GM23338 (cell line): ENCODE data around the gene P3R3URF. TPM values are rescaled to one million over a fixed set of nuclear protein-coding genes. Genes with fewer than 3 reads are reported as not detected.

Experiments
- ATAC-seq: fragments of 200-7000 bp; cut with Tn5 transposase; 3 replicates; pipeline ENCODE4 v1.9.1; 2020
- DNase-seq: peaks from one replicate; pipeline ENCODE4 v3.0.0-alpha.2; 2015; ENCODE audit warnings: low spot score
- H2AFZ ChIP-seq: fragments of 200-600 bp; sonication (generic); 2 replicates; pipeline ENCODE4 v1.8.0; 2016; ENCODE audit warnings: antibody characterized with exemption, mild to moderate bottlenecking, moderate library complexity
- H3F3A ChIP-seq: fragments of 200-600 bp; sonication (generic); replicated peaks from 2 replicates; pipeline ENCODE4 v1.8.0; 2017; ENCODE audit warnings: antibody characterized with exemption, mixed run types, low read depth
- H3K27ac ChIP-seq: fragments of 200-600 bp; sonication (generic); 2 replicates; pipeline ENCODE4 v1.6.1; 2016; ENCODE audit warnings: low read depth
- H3K27me3 ChIP-seq: fragments of 200-600 bp; sonication (generic); 2 replicates; pipeline ENCODE4 v1.8.0; 2016; ENCODE audit warnings: mild to moderate bottlenecking, mixed run types, moderate library complexity; ENCODE audit not compliant: insufficient read depth
- H3K36me3 ChIP-seq: fragments of 200-600 bp; sonication (generic); 2 replicates; pipeline ENCODE4 v1.8.0; 2016; ENCODE audit warnings: mild to moderate bottlenecking; ENCODE audit not compliant: insufficient read depth
- H3K4me1 ChIP-seq: fragments of 200-600 bp; sonication (generic); 2 replicates; pipeline ENCODE4 v1.8.0; 2016; ENCODE audit warnings: mild to moderate bottlenecking, moderate library complexity; ENCODE audit not compliant: insufficient read depth
- H3K4me2 ChIP-seq: fragments of 200-600 bp; sonication (generic); 2 replicates; pipeline ENCODE4 v1.7.1; 2017; ENCODE audit warnings: mixed run types
- H3K4me3 ChIP-seq: fragments of 200-600 bp; sonication (generic); 2 replicates; pipeline ENCODE4 v1.6.1; 2016; ENCODE audit warnings: mixed run types
- H3K79me2 ChIP-seq: fragments of 200-600 bp; sonication (generic); replicated peaks from 2 replicates; pipeline ENCODE4 v1.8.0; 2017; ENCODE audit warnings: mild to moderate bottlenecking; ENCODE audit not compliant: insufficient read depth
- H3K9me2 ChIP-seq: fragments of 200-600 bp; sonication (generic); 2 replicates; pipeline ENCODE4 v1.8.0; 2017; ENCODE audit not compliant: insufficient read depth
- H4K20me1 ChIP-seq: fragments of 200-600 bp; sonication (generic); replicated peaks from 2 replicates; pipeline ENCODE4 v1.8.0; 2017; ENCODE audit warnings: mild to moderate bottlenecking; ENCODE audit not compliant: insufficient read depth
- H3K27ac Mint-ChIP-seq: 2 replicates; pipeline ENCODE4 v1.8.0; 2020; ENCODE audit warnings: inconsistent platforms, mild to moderate bottlenecking, moderate library complexity, mixed read lengths
- H3K27me3 Mint-ChIP-seq: 3 replicates; pipeline ENCODE4 v1.8.0; 2022; ENCODE audit warnings: low read depth, mild to moderate bottlenecking, moderate library complexity, mixed read lengths, inconsistent platforms; ENCODE audit not compliant: insufficient read depth, poor library complexity
- H3K36me3 Mint-ChIP-seq: 3 replicates; pipeline ENCODE4 v1.8.0; 2021; ENCODE audit warnings: low read depth, mild to moderate bottlenecking, inconsistent platforms, moderate library complexity, mixed read lengths
- H3K4me1 Mint-ChIP-seq: 3 replicates; pipeline ENCODE4 v1.8.0; 2020; ENCODE audit warnings: mild to moderate bottlenecking, inconsistent platforms, mixed read lengths
- H3K4me3 Mint-ChIP-seq: 3 replicates; pipeline ENCODE4 v1.8.0; 2021; ENCODE audit warnings: moderate library complexity, mild to moderate bottlenecking, inconsistent platforms, mixed read lengths
- H3K9me3 Mint-ChIP-seq: 3 replicates; pipeline ENCODE4 v1.8.0; 2020; ENCODE audit warnings: moderate library complexity, mild to moderate bottlenecking, inconsistent platforms, mixed read lengths
- CREB1 ChIP-seq: fragments of 250-450 bp; sonication (Bioruptor Pico); IDR thresholded peaks from 2 replicates; pipeline ENCODE4 v1.5.0; 2020; ENCODE audit warnings: low read depth, mild to moderate bottlenecking, moderate library complexity
- ETS1 ChIP-seq: IDR thresholded peaks from 2 replicates; pipeline ENCODE4 v1.6.1; 2016; ENCODE audit warnings: antibody characterized with exemption
- EZH2 ChIP-seq: fragments of 200-600 bp; sonication (generic); IDR thresholded peaks from one replicate; pipeline ENCODE4 v1.8.0; 2017; ENCODE audit warnings: antibody characterized with exemption, mild to moderate bottlenecking, low read depth; ENCODE audit not compliant: unreplicated experiment
- EZH2phosphoT487 ChIP-seq: fragments of 200-600 bp; sonication (generic); IDR thresholded peaks from one replicate; pipeline ENCODE4 v1.8.1; 2018; ENCODE audit warnings: antibody characterized with exemption; ENCODE audit not compliant: unreplicated experiment
- JUNB ChIP-seq: IDR thresholded peaks from one replicate; pipeline ENCODE4 v1.6.1; 2016; ENCODE audit warnings: antibody characterized with exemption; ENCODE audit not compliant: unreplicated experiment
- NANOG ChIP-seq: IDR thresholded peaks from 2 replicates; pipeline ENCODE4 v1.6.1; 2016; ENCODE audit warnings: antibody characterized with exemption, borderline replicate concordance
- POLR2AphosphoS5 ChIP-seq: IDR thresholded peaks from 2 replicates; pipeline ENCODE4 v1.6.1; 2016; ENCODE audit warnings: antibody characterized with exemption, low read depth
- REST ChIP-seq: IDR thresholded peaks from one replicate; pipeline ENCODE4 v1.6.1; 2018; ENCODE audit warnings: antibody characterized with exemption; ENCODE audit not compliant: unreplicated experiment
- STAT1 ChIP-seq: IDR thresholded peaks from one replicate; pipeline ENCODE4 v1.6.1; 2016; ENCODE audit warnings: antibody characterized with exemption; ENCODE audit not compliant: unreplicated experiment
- ZNF114 ChIP-seq: fragments of 250-450 bp; sonication (Bioruptor Pico); IDR thresholded peaks from 2 replicates; pipeline ENCODE4 v1.5.0; 2020; ENCODE audit warnings: mild to moderate bottlenecking, moderate library complexity
- ZNF331 ChIP-seq: fragments of 250-450 bp; sonication (Bioruptor Pico); IDR thresholded peaks from 2 replicates; pipeline ENCODE4 v1.5.0; 2020; ENCODE audit warnings: low read depth, mild to moderate bottlenecking, moderate library complexity
- ZNF462 ChIP-seq: fragments of 250-450 bp; sonication (Bioruptor Pico); IDR thresholded peaks from 2 replicates; pipeline ENCODE4 v1.5.0; 2020; ENCODE audit warnings: mild to moderate bottlenecking, moderate library complexity
- polyA plus RNA-seq: library from polyadenylated mRNA; unstranded; fragments of >200 nt; fragmentation: Nextera tagmentation; extraction: Ambion mirVana; gene quantifications from 2 replicates; pipeline ENCODE4 v1.2.1, GENCODE V29; 2016
- total RNA-seq: library from RNA; depleted of rRNA; stranded (reverse); fragments of >200 nt; shearing (Covaris generic); gene quantifications from 2 replicates; pipeline ENCODE4 v1.2.3, GENCODE V29; 2014
- TF ChIP-seq, protein P1 (sequence below), 2 experiments: fragments of 200-600 bp in 1 of 2; sonication (generic) in 1 of 2; conservative IDR thresholded peaks; 2 replicates each; pipeline versions ENCODE4 v1.5.1 to v1.6.1; 2016 to 2017; ENCODE audit warnings: antibody characterized with exemption in 2 of 2, low read depth in 2 of 2, mild to moderate bottlenecking in 2 of 2, moderate library complexity in 1 of 2

The P3R3URF gene
- total and polyA plus RNA-seq, 2 experiments from 2014 or later, result not detected

DNA sequence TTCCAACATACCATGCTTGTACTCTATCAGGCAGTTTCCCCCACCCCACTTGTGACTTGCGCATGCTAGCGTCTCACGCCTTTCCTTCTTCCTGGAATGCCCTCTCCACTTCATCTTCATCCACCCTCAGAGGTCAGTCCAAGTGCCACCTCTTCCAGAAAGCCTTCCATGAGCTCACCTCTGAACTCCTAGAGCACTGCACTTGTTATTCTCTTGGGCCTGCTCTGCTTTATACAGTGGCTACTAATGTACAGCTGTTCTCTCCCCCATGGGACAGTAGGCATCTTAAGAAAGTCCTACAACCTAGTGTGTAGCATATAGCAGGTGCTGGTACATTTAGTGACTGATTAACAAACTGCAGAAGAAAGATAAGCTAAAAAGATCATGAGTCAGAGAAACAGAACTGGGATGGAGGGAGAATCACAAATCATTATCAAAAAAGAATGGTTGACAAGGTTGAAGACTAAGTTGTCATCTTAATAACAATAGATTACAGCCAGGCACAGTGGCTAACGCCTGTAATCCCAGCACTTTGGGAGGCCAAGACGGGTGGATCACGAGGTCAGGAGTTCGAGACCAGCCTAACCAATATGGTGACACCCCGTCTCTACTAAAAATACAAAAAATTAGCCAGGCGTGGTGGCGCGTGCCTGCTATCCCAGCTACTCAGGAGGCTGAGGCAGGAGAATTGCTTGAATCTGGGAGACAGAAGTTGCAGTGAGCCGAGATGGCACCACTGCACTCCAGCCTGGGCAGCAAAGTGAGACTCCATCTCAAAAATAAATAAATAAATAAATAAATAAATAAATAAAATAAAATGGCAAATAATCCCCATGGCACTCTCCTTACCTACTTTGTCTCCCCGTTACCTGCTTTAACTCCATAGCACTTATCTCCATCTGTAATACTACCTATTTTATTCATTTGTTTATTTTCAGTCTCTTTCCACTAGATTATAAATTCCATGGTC lies 17.7 kb downstream of the P3R3URF start:
- H3K27ac ChIP-seq, result no peak overlapping the region
- H3K9me3 Mint-ChIP-seq, result no peaks in the 10 kb centered on the region
- no peaks in the 10 kb centered on the region for H3K36me3 Mint-ChIP-seq
- no peaks in the 10 kb centered on the region; the same call in 2 of the 3 replicates for H3K4me1 Mint-ChIP-seq
- H3K36me3 ChIP-seq, result no peaks in the 10 kb centered on the region
- no peaks in the 10 kb centered on the region for H3K4me1 ChIP-seq
- no peaks in the 10 kb centered on the region for H4K20me1 ChIP-seq
- no peaks in the 10 kb centered on the region for H3K27me3 ChIP-seq
- no peaks in the 10 kb centered on the region for H3F3A ChIP-seq
- ATAC-seq, result no peak
- H3K4me3 Mint-ChIP-seq, result no peak overlapping the region
- DNase-seq, result no peak
- peaks cover 2% of the 10 kb centered on the region for H3K27me3 Mint-ChIP-seq
- H3K27ac Mint-ChIP-seq, result no peak overlapping the region
- no peaks in the 10 kb centered on the region for H3K79me2 ChIP-seq
- 0 out of 2 replicates have a peak overlapping the region, but pooled peaks have one; percentile 66 for H2AFZ ChIP-seq
- H3K4me2 ChIP-seq, result no peak overlapping the region
- H3K9me2 ChIP-seq, result no peaks in the 10 kb centered on the region
- TF ChIP-seq ZNF462 (CRISPR knock-in tag) (no peak), POLR2AphosphoS5 (no peak), ETS1 (no peak), NANOG (no peak), JUNB (no peak), EZH2 (no peak), CREB1 (CRISPR knock-in tag) (no peak), STAT1 (no peak), ZNF331 (CRISPR knock-in tag) (no peak), REST (no peak), ZNF114 (CRISPR knock-in tag) (no peak), EZH2phosphoT487 (no peak)
- TF ChIP-seq, protein P1, sequence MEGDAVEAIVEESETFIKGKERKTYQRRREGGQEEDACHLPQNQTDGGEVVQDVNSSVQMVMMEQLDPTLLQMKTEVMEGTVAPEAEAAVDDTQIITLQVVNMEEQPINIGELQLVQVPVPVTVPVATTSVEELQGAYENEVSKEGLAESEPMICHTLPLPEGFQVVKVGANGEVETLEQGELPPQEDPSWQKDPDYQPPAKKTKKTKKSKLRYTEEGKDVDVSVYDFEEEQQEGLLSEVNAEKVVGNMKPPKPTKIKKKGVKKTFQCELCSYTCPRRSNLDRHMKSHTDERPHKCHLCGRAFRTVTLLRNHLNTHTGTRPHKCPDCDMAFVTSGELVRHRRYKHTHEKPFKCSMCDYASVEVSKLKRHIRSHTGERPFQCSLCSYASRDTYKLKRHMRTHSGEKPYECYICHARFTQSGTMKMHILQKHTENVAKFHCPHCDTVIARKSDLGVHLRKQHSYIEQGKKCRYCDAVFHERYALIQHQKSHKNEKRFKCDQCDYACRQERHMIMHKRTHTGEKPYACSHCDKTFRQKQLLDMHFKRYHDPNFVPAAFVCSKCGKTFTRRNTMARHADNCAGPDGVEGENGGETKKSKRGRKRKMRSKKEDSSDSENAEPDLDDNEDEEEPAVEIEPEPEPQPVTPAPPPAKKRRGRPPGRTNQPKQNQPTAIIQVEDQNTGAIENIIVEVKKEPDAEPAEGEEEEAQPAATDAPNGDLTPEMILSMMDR (conservative IDR thresholded peaks at IDR 0.05; ENCODE audit: low read depth in 2 of 2), result no peak
- H3K4me3 ChIP-seq, result no peak overlapping the region
